CD4-positive, alpha-beta memory T cell (primary cell): ENCODE results near the gene CATSPERB. TPM values are rescaled to one million over a fixed set of nuclear protein-coding genes. Genes with fewer than 3 reads are reported as not detected.
A peak's percentile ranks its signal among the peaks of the same experiment; 100 is the strongest.
"Not testable (repeated sequence)": the region's sequence is repeated elsewhere in the genome, so short reads cannot be mapped to it uniquely, and the experiment has no call there.

Experiments
- CTCF ChIA-PET: fragments of 350-600 bp; sonication (Branson Sonifier 250); formaldehyde crosslinking; loops from one replicate; lab custom pipeline; 2021; ENCODE audit warnings: inconsistent platforms; ENCODE audit not compliant: partially characterized antibody; lab: Charles Lee
- POLR2A ChIA-PET: fragments of 350-600 bp; sonication (Branson Sonifier 250); formaldehyde crosslinking; loops from one replicate; lab custom pipeline; 2021; ENCODE audit not compliant: partially characterized antibody; lab: Charles Lee
- DNase-seq, 5 donors: peaks; one replicate each; pipeline versions ENCODE4 v3.0.0 to v3.0.0-alpha.2; 2020 to 2022; ENCODE audit warnings: mixed read lengths in 1 of 5
- H3K27ac ChIP-seq: one replicate; pipeline ENCODE4 v1.7.0; 2013; ENCODE audit warnings: low read depth, low read length
- H3K27me3 ChIP-seq: 2 replicates; pipeline ENCODE4 v1.7.0; 2013; ENCODE audit warnings: mild to moderate bottlenecking, low read length, moderate library complexity; ENCODE audit not compliant: insufficient read depth
- H3K36me3 ChIP-seq: 2 replicates; pipeline ENCODE4 v1.7.0; 2013; ENCODE audit warnings: mild to moderate bottlenecking, low read length, moderate library complexity; ENCODE audit not compliant: insufficient read depth
- H3K4me1 ChIP-seq: 2 replicates; pipeline ENCODE4 v1.7.0; 2013; ENCODE audit warnings: mild to moderate bottlenecking, low read length, moderate library complexity; ENCODE audit not compliant: insufficient read depth
- H3K4me3 ChIP-seq, 2 donors: one replicate each; pipeline ENCODE4 v1.7.0; 2013; ENCODE audit warnings: low read length in 2 of 2, mild to moderate bottlenecking in 1 of 2
- H3K9me3 ChIP-seq, 2 donors: one replicate each; pipeline ENCODE4 v1.7.0; 2013; ENCODE audit warnings: low read length in 2 of 2, control low read depth in 1 of 2; ENCODE audit not compliant: control insufficient read depth in 1 of 2
- H3K27ac Mint-ChIP-seq, 7 donors: one replicate each; pipeline ENCODE4 v1.8.0; 2020 to 2021; ENCODE audit warnings: mixed read lengths in 7 of 7, mild to moderate bottlenecking in 6 of 7, inconsistent platforms in 3 of 7, moderate library complexity in 3 of 7
- H3K27me3 Mint-ChIP-seq, 2 donors: one replicate each; pipeline ENCODE4 v1.8.0; 2020 to 2021; ENCODE audit warnings: mixed read lengths in 2 of 2
- H3K36me3 Mint-ChIP-seq, 2 donors: one replicate each; pipeline ENCODE4 v1.8.0; 2020 to 2021; ENCODE audit warnings: mixed read lengths in 2 of 2, inconsistent platforms in 1 of 2, mild to moderate bottlenecking in 1 of 2
- H3K4me1 Mint-ChIP-seq, 4 donors: one replicate each; pipeline ENCODE4 v1.8.0; 2020 to 2021; ENCODE audit warnings: mixed read lengths in 4 of 4, mild to moderate bottlenecking in 1 of 4
- H3K4me3 Mint-ChIP-seq, 8 donors: one replicate each; pipeline ENCODE4 v1.8.0; 2020 to 2021; ENCODE audit warnings: mixed read lengths in 8 of 8, mild to moderate bottlenecking in 7 of 8, moderate library complexity in 6 of 8, inconsistent platforms in 3 of 8
- H3K9me3 Mint-ChIP-seq, 8 donors: one replicate each; pipeline ENCODE4 v1.8.0; 2020 to 2021; ENCODE audit warnings: mixed read lengths in 8 of 8, mild to moderate bottlenecking in 5 of 8, inconsistent platforms in 3 of 8, moderate library complexity in 1 of 8
- intact Hi-C: fragments of 100-400 bp; cut with micrococcal nuclease; formaldehyde crosslinking; loops from one replicate; pipeline ENCODE4 v1.15.1; 2023
- polyA plus RNA-seq, 2 donors: library from polyadenylated mRNA; unstranded; fragments of 300-500 nt; fragmentation: Illumina TruSeq; gene quantifications; one replicate each; pipeline ENCODE4 v1.2.3, GENCODE V29; 2021
- total RNA-seq, 2 experiments: library from RNA; stranded (reverse); gene quantifications; one replicate each; pipeline ENCODE4 v1.2.3, GENCODE V29; 2021

Gene CATSPERB
- total and polyA plus RNA-seq, 4 experiments from 2014 or later, result 1.2 to 6.7 (median 3.7) TPM

GRCh38 chr14:91593957-91594356, 137.9 kb downstream of the CATSPERB start:
- H3K4me3 ChIP-seq, CTCF ChIA-PET, H3K27ac Mint-ChIP-seq, H3K27me3 Mint-ChIP-seq, H3K27ac ChIP-seq, intact Hi-C loops, H3K4me3 Mint-ChIP-seq, H3K4me1 Mint-ChIP-seq, DNase-seq, H3K27me3 ChIP-seq, POLR2A ChIA-PET, H3K4me1 ChIP-seq, H3K9me3 ChIP-seq, H3K36me3 ChIP-seq: not testable (repeated sequence)
- Mint-ChIP-seq H3K9me3 (peaks cover 0 to 22% (median 9%) of the 10 kb centered on the region in 8 donors), H3K36me3 (peaks cover under 1 to 16% of the 10 kb centered on the region in 2 donors)

- H3K36me3 Mint-ChIP-seq, result peaks cover 20 to 37% of the 10 kb centered on the region in 2 donors
- H3K9me3 Mint-ChIP-seq, result peaks cover 3 to 32% (median 18%) of the 10 kb centered on the region in 8 donors
- CTCF ChIA-PET, result no interaction called here
- Histone ChIP-seq H3K36me3 (no peaks in the 10 kb centered on the region), H3K27ac (no peak overlapping the region), H3K9me3 (peaks cover 0 to 9% of the 10 kb centered on the region in 2 donors), H3K27me3 (no peaks in the 10 kb centered on the region), H3K4me3 (no peak overlapping the region), H3K4me1 (no peaks in the 10 kb centered on the region)
- H3K4me3 Mint-ChIP-seq, result no peak overlapping the region
- H3K27ac Mint-ChIP-seq, result peak overlapping the region in 1 of 7 donors; percentile 52
- H3K4me1 Mint-ChIP-seq, result no peaks in the 10 kb centered on the region
- peaks cover 0 to 2% of the 10 kb centered on the region in 2 donors for H3K27me3 Mint-ChIP-seq
- intact Hi-C loops, result no loop called here
- POLR2A ChIA-PET, result no interaction called here
- DNase-seq, result no peak
These were observed 145.5 kb downstream of the CATSPERB start for GRCh38 chr14:91586410-91586809.

GRCh38 chr14:91585856-91586255, 146.0 kb downstream of the CATSPERB start:
- H3K4me1 ChIP-seq, result no peaks in the 10 kb centered on the region
- H3K36me3 ChIP-seq, result no peaks in the 10 kb centered on the region
- no peak overlapping the region for H3K4me3 ChIP-seq
- H3K27me3 ChIP-seq, result no peaks in the 10 kb centered on the region
- ChIA-PET CTCF (no interaction called here), POLR2A (no interaction called here)
- H3K27ac ChIP-seq, result no peak overlapping the region
- no peak overlapping the region for H3K4me3 Mint-ChIP-seq
- H3K27ac Mint-ChIP-seq, result no peak overlapping the region
- intact Hi-C loops, result no loop called here
- peaks cover 20 to 37% of the 10 kb centered on the region in 2 donors for H3K36me3 Mint-ChIP-seq
- H3K9me3 Mint-ChIP-seq, result peaks cover 3 to 32% (median 18%) of the 10 kb centered on the region in 8 donors
- DNase-seq, result no peak
- peaks cover 0 to 9% of the 10 kb centered on the region in 2 donors for H3K9me3 ChIP-seq
- peaks cover 0 to 2% of the 10 kb centered on the region in 2 donors for H3K27me3 Mint-ChIP-seq
- H3K4me1 Mint-ChIP-seq, result no peaks in the 10 kb centered on the region

GRCh38 chr14:91582761-91583160, 149.1 kb downstream of the CATSPERB start:
- H3K9me3 ChIP-seq, result peaks cover 0 to 9% of the 10 kb centered on the region in 2 donors
- H3K4me1 ChIP-seq, result no peaks in the 10 kb centered on the region
- Mint-ChIP-seq H3K9me3 (peaks cover 3 to 32% (median 18%) of the 10 kb centered on the region in 8 donors), H3K27ac (no peak overlapping the region), H3K4me1 (no peaks in the 10 kb centered on the region), H3K27me3 (peaks cover 0 to 2% of the 10 kb centered on the region in 2 donors), H3K36me3 (peaks cover 18 to 30% of the 10 kb centered on the region in 2 donors), H3K4me3 (no peak overlapping the region)
- H3K27me3 ChIP-seq, result no peaks in the 10 kb centered on the region
- no peak overlapping the region for H3K27ac ChIP-seq
- CTCF ChIA-PET, result no interaction called here
- no peaks in the 10 kb centered on the region for H3K36me3 ChIP-seq
- intact Hi-C loops, result no loop called here
- POLR2A ChIA-PET, result no interaction called here
- no peak for DNase-seq
- no peak overlapping the region for H3K4me3 ChIP-seq

- Mint-ChIP-seq H3K4me3 (no peak overlapping the region), H3K36me3 (peaks cover 6 to 15% of the 10 kb centered on the region in 2 donors), H3K27me3 (peaks cover 0 to 2% of the 10 kb centered on the region in 2 donors), H3K4me1 (no peaks in the 10 kb centered on the region), H3K9me3 (peaks cover 3 to 20% (median 11%) of the 10 kb centered on the region in 8 donors), H3K27ac (no peak overlapping the region)
- H3K27ac ChIP-seq, result no peak overlapping the region
- no peak overlapping the region for H3K4me3 ChIP-seq
- no peak for DNase-seq
- ChIA-PET POLR2A (no interaction called here), CTCF (no interaction called here)
- peaks cover 0 to 4% of the 10 kb centered on the region in 2 donors for H3K9me3 ChIP-seq
- intact Hi-C loops, result no loop called here
- H3K4me1 ChIP-seq, result no peaks in the 10 kb centered on the region
- H3K27me3 ChIP-seq, result no peaks in the 10 kb centered on the region
- no peaks in the 10 kb centered on the region for H3K36me3 ChIP-seq
These were observed 150.9 kb downstream of the CATSPERB start for GRCh38 chr14:91580876-91581577.

- Histone ChIP-seq H3K27me3 (no peaks in the 10 kb centered on the region), H3K4me1 (peaks cover 12% of the 10 kb centered on the region), H3K9me3 (no peaks in the 10 kb centered on the region), H3K4me3 (no peak overlapping the region), H3K36me3 (no peaks in the 10 kb centered on the region), H3K27ac (no peak overlapping the region)
- H3K9me3 Mint-ChIP-seq, result peaks cover 0 to 3% (median 0%) of the 10 kb centered on the region in 8 donors
- peak overlapping the region in 1 of 7 donors; percentile 71 for H3K27ac Mint-ChIP-seq
- ChIA-PET POLR2A (no interaction called here), CTCF (no interaction called here)
- intact Hi-C loops, result no loop called here
- DNase-seq, result no peak
- H3K27me3 Mint-ChIP-seq, result peaks cover 0 to 9% of the 10 kb centered on the region in 2 donors
- H3K4me1 Mint-ChIP-seq, result peaks cover 10 to 16% (median 12%) of the 10 kb centered on the region in 4 donors
- peaks cover 0 to 1% of the 10 kb centered on the region in 2 donors for H3K36me3 Mint-ChIP-seq
- H3K4me3 Mint-ChIP-seq, result no peak overlapping the region
These were observed 154.2 kb downstream of the CATSPERB start for GRCh38 chr14:91577632-91578233.

- no peaks in the 10 kb centered on the region for H3K27me3 ChIP-seq
- H3K27ac ChIP-seq, result no peak overlapping the region
- Mint-ChIP-seq H3K4me3 (peak overlapping the region in 1 of 8 donors; percentile 22), H3K27me3 (peaks cover 0 to 11% of the 10 kb centered on the region in 2 donors), H3K36me3 (peaks cover 0 to 1% of the 10 kb centered on the region in 2 donors), H3K27ac (no peak overlapping the region), H3K4me1 (peaks cover 10 to 16% (median 12%) of the 10 kb centered on the region in 4 donors), H3K9me3 (peaks cover 0 to 3% (median 0%) of the 10 kb centered on the region in 8 donors)
- ChIA-PET POLR2A (no interaction called here), CTCF (interaction anchor here (0.6 to 0.7 kb wide), 2 partner anchors 13 to 771 kb away, joined by 3 read pairs; no protein-coding TSS in a partner anchor)
- no peaks in the 10 kb centered on the region for H3K36me3 ChIP-seq
- H3K9me3 ChIP-seq, result no peaks in the 10 kb centered on the region
- intact Hi-C loops, result no loop called here
- no peak for DNase-seq
- H3K4me3 ChIP-seq, result no peak overlapping the region
- H3K4me1 ChIP-seq, result peaks cover 12% of the 10 kb centered on the region
These were observed 156.2 kb downstream of the CATSPERB start for GRCh38 chr14:91575469-91576208.
